Activated T-cell treated with anti-CD3 and anti-CD28 coated beads, Interleukin-2, amount 50 U/mL, for 72 hours (primary cell): ENCODE data around the gene SLC35D3. TPM values are rescaled to one million over a fixed set of nuclear protein-coding genes. Genes with fewer than 3 reads are reported as not detected.
A peak's percentile ranks its signal among the peaks of the same experiment; 100 is the strongest.
"Not testable (repeated sequence)": the region's sequence is repeated elsewhere in the genome, so short reads cannot be mapped to it uniquely, and the experiment has no call there.

Source experiments
- ATAC-seq, 2 donors: fragments of 150-1000 bp; cut with Tn5 transposase; replicated peaks in 1 of 2; 2 replicates each; pipeline ENCODE4 v1.10.0; 2021; ENCODE audit warnings: moderate library complexity in 2 of 2, mild to moderate bottlenecking in 1 of 2
- DNase-seq, 2 donors: peaks; one replicate each; pipeline ENCODE4 v3.0.0; 2021 to 2022; ENCODE audit warnings: mixed read lengths in 1 of 2
- H3K27ac Mint-ChIP-seq: one replicate; pipeline ENCODE4 v1.8.0; 2022; ENCODE audit warnings: mild to moderate bottlenecking, moderate library complexity, mixed read lengths
- H3K27me3 Mint-ChIP-seq: one replicate; pipeline ENCODE4 v1.8.0; 2022; ENCODE audit warnings: low read depth, mixed read lengths
- H3K36me3 Mint-ChIP-seq, 2 donors: one replicate each; pipeline ENCODE4 v1.8.0; 2022; ENCODE audit warnings: mixed read lengths in 2 of 2, mild to moderate bottlenecking in 1 of 2; ENCODE audit not compliant: insufficient read depth in 2 of 2
- H3K4me1 Mint-ChIP-seq: one replicate; pipeline ENCODE4 v1.8.0; 2022; ENCODE audit warnings: low read depth, mixed read lengths
- H3K4me3 Mint-ChIP-seq, 2 donors: one replicate each; pipeline ENCODE4 v1.8.0; 2022; ENCODE audit warnings: mild to moderate bottlenecking in 2 of 2, mixed read lengths in 2 of 2, moderate library complexity in 2 of 2
- H3K9me3 Mint-ChIP-seq, 2 donors: one replicate each; pipeline ENCODE4 v1.8.0; 2022; ENCODE audit warnings: mixed read lengths in 2 of 2
- total RNA-seq, 2 donors: library from RNA; stranded (reverse); gene quantifications; one replicate each; pipeline ENCODE4 v1.2.3, GENCODE V29; 2022

SLC35D3 gene
- total RNA-seq, 2 donors from 2014 or later, result not detected

- H3K27ac Mint-ChIP-seq, result no peak overlapping the region
- no peaks in the 10 kb centered on the region for H3K9me3 Mint-ChIP-seq
- no peak for DNase-seq
- H3K36me3 Mint-ChIP-seq, result peaks cover 0 to 4% of the 10 kb centered on the region in 2 donors
- H3K27me3 Mint-ChIP-seq, result no peaks in the 10 kb centered on the region
- no peak for ATAC-seq
- H3K4me3 Mint-ChIP-seq, result no peak overlapping the region
- peaks cover 6% of the 10 kb centered on the region for H3K4me1 Mint-ChIP-seq
These were observed 20.8 kb upstream of the SLC35D3 start for GRCh38 chr6:136901212-136901784.

- H3K4me3 Mint-ChIP-seq, H3K27ac Mint-ChIP-seq, H3K9me3 Mint-ChIP-seq, H3K27me3 Mint-ChIP-seq, ATAC-seq, DNase-seq, H3K36me3 Mint-ChIP-seq, H3K4me1 Mint-ChIP-seq: not testable (repeated sequence)
These were observed 17.6 kb upstream of the SLC35D3 start for GRCh38 chr6:136904477-136904876.

GRCh38 chr6:136914947-136915346 is 7.2 kb upstream of the SLC35D3 start:
- H3K4me1 Mint-ChIP-seq, result peaks cover 3% of the 10 kb centered on the region
- no peak for ATAC-seq
- no peak overlapping the region for H3K27ac Mint-ChIP-seq
- H3K27me3 Mint-ChIP-seq, result peaks cover 16% of the 10 kb centered on the region
- no peaks in the 10 kb centered on the region for H3K9me3 Mint-ChIP-seq
- DNase-seq, result no peak
- H3K4me3 Mint-ChIP-seq, result no peak overlapping the region
- H3K36me3 Mint-ChIP-seq, result peaks cover 1 to 2% of the 10 kb centered on the region in 2 donors

GRCh38 chr6:136918706-136919105 is 3.4 kb upstream of the SLC35D3 start:
- Mint-ChIP-seq H3K4me3 (no peak overlapping the region), H3K27ac (no peak overlapping the region), H3K36me3 (peaks cover 2 to 3% of the 10 kb centered on the region in 2 donors), H3K9me3 (no peaks in the 10 kb centered on the region), H3K4me1 (peaks cover 19% of the 10 kb centered on the region), H3K27me3 (peaks cover 32% of the 10 kb centered on the region)
- DNase-seq, result no peak
- no peak for ATAC-seq

DNA sequence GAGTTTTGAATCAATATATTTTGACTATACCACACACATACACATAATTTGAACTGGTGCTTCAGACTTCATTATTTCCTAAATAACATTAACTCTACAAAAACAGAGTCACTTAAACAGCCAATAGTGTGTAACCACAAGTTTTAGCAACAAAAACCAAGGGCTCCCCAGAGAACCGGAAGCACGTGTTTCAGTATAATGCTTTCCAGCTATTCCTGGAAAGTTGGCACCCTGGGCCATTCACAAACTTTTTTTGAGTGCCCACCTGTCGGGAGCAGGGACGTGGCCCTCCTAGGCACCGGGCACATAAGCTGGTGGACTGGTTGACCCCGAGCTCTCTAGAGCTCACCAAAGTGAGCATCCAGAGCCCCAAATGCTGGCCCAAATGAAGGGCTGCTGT is 1.9 kb upstream of the SLC35D3 start:
- peaks cover 43% of the 10 kb centered on the region for H3K27me3 Mint-ChIP-seq
- peaks cover 24% of the 10 kb centered on the region for H3K4me1 Mint-ChIP-seq
- no peaks in the 10 kb centered on the region for H3K9me3 Mint-ChIP-seq
- no peak for ATAC-seq
- DNase-seq, result no peak
- H3K27ac Mint-ChIP-seq, result no peak overlapping the region
- H3K4me3 Mint-ChIP-seq, result peak overlapping the region; percentile 88
- H3K36me3 Mint-ChIP-seq, result peaks cover 1 to 2% of the 10 kb centered on the region in 2 donors

DNA sequence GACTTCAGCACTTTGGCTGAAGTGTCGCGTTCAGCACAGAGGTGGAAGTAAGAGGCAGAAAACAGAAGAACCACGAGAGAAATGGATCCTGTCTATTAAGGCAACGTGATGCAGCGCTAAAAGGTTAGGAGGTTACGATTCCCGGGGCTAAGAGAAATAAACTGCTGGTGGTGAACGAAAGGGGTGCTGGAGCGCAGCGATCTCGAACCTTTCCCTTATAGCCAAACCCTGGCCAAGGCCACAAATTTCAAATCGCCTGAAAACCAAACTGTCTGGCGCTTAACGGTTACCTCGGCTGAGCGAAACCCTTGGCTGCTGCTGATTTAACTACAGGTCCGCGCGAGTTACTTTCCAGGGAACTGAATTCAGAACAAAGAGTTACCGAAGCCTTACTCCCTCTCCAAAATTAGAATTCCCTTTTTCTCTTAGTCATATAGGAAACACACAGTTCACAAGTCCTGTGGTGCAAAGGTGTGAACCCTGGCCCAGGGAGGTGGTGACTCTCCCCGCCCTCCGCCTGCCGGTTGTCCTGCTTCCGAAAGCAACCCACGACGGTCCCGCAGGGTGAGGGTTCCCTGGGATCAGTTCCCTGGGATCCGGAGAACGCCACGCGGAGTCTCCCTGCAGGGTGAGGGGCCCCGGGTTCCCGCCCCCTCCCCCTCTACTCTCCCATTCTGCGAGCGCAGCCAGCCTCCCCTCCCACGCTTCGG is 1.3 kb upstream of the SLC35D3 start:
- DNase-seq, result peak in 1 of 2 donors; percentile 19
- Mint-ChIP-seq H3K4me1 (peaks cover 24% of the 10 kb centered on the region), H3K9me3 (no peaks in the 10 kb centered on the region), H3K27me3 (peaks cover 48% of the 10 kb centered on the region), H3K27ac (peak overlapping the region; percentile 19), H3K4me3 (peak overlapping the region; percentile 88), H3K36me3 (peaks cover 1 to 2% of the 10 kb centered on the region in 2 donors)
- peak; percentile 23 to 33 for ATAC-seq

GRCh38 chr6:136921381-136921935 is 643 bp upstream of the SLC35D3 start:
- Mint-ChIP-seq H3K36me3 (peaks cover 1 to 2% of the 10 kb centered on the region in 2 donors), H3K4me3 (peak overlapping the region; percentile 88), H3K9me3 (no peaks in the 10 kb centered on the region), H3K4me1 (peaks cover 24% of the 10 kb centered on the region), H3K27ac (no peak overlapping the region), H3K27me3 (peaks cover 54% of the 10 kb centered on the region)
- DNase-seq, result peak in 1 of 2 donors; percentile 25
- ATAC-seq, result peak; percentile 41 to 63

GRCh38 chr6:136922685-136923006 is 545 bp downstream of the SLC35D3 start:
- Mint-ChIP-seq H3K4me1 (peaks cover 24% of the 10 kb centered on the region), H3K9me3 (no peaks in the 10 kb centered on the region), H3K27me3 (peaks cover 54% of the 10 kb centered on the region), H3K4me3 (peak overlapping the region; percentile 90 to 93), H3K36me3 (peaks cover 1 to 2% of the 10 kb centered on the region in 2 donors), H3K27ac (no peak overlapping the region)
- DNase-seq (peak; percentile 26 to 36), ATAC-seq (peak; percentile 37 to 46)

DNA sequence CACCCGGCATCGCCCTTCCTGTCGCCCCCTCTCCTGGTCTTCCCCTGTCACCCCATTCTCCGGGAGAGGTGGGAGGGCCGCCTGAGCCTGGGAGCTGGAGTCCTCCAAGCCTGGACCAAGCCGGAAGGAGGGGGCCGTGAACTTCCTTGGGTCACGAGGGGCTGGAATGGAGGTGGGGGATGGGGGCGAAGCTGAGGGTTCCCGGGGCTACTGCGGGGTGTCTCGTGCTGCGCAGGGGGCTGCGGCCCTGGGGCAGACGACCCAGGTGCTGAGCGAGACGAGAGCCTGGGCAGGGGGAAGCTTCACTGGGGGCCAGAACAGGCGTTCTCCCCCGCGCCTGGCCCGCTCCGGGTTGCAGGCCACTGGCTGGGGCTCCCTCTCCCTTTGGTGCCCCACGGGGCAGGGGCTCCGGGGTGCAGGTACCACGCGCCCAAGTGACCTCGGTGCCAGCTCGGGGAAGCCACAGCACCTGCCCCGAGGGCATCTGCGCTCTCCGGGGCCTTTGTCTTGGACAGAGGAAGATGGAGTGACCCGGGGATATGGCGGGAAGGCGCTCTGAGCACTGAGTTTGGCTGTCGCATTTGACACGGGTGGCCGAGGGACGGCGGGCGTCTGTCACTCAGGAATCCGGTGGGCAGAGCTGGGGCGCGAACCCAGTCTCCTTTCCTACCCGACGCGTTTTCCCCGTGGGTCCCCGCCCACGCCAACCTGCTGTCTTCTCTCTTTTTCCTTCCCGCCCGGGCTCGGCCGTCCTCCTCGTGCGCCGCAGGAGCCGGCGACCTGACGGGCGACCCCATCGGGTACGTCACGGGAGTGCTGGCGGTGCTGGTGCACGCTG is 1.2 kb downstream of the SLC35D3 start:
- ATAC-seq, result no peak
- H3K27ac Mint-ChIP-seq, result no peak overlapping the region
- H3K4me1 Mint-ChIP-seq, result peaks cover 24% of the 10 kb centered on the region
- no peaks in the 10 kb centered on the region for H3K9me3 Mint-ChIP-seq
- peaks cover 52% of the 10 kb centered on the region for H3K27me3 Mint-ChIP-seq
- peaks cover 1 to 2% of the 10 kb centered on the region in 2 donors for H3K36me3 Mint-ChIP-seq
- peak overlapping the region; percentile 64 to 76 for H3K4me3 Mint-ChIP-seq
- DNase-seq, result peak in 1 of 2 donors; percentile 22

- ATAC-seq (no peak), DNase-seq (no peak)
- Mint-ChIP-seq H3K36me3 (peaks cover 1 to 2% of the 10 kb centered on the region in 2 donors), H3K27ac (no peak overlapping the region), H3K9me3 (no peaks in the 10 kb centered on the region), H3K4me3 (peak overlapping the region; percentile 64 to 76), H3K27me3 (peaks cover 49% of the 10 kb centered on the region), H3K4me1 (peaks cover 24% of the 10 kb centered on the region)
These were observed 2.0 kb downstream of the SLC35D3 start for GRCh38 chr6:136923954-136924673.

- no peak for ATAC-seq
- peaks cover 6% of the 10 kb centered on the region for H3K4me1 Mint-ChIP-seq
- H3K27me3 Mint-ChIP-seq, result peaks cover 51% of the 10 kb centered on the region
These were observed 4.3 kb downstream of the SLC35D3 start for GRCh38 chr6:136926383-136926782.

DNA sequence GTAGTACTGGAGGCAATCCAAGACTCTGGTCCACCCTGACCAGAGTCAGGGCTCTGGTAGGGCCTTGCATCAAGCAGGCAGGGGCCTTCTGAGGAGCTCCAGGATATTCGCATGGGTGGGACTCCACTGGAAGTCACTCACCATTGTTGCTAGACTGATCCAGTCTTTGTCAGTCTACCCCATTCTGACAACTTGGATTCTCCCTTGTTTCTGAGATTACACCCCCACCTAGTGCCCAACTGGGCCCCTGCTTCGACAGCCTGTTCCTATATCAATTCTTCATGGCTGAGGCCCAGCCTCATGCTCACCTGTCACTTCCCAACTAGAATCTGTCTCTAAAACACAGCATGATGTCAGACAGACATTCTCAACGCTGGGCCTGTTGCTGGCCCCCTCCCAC is 5.2 kb downstream of the SLC35D3 start:
- Mint-ChIP-seq H3K4me1 (peaks cover 5% of the 10 kb centered on the region), H3K27ac (no peak overlapping the region), H3K4me3 (no peak overlapping the region), H3K9me3 (no peaks in the 10 kb centered on the region), H3K36me3 (peaks cover 1 to 2% of the 10 kb centered on the region in 2 donors), H3K27me3 (peaks cover 54% of the 10 kb centered on the region)
- ATAC-seq (peak; percentile 48 to 59), DNase-seq (peak; percentile 23 to 29)

More at GRCh38 chr6:136926383-136926782, 4.3 kb downstream of the SLC35D3 start:
- no peak overlapping the region for H3K4me3 Mint-ChIP-seq
- no peaks in the 10 kb centered on the region for H3K9me3 Mint-ChIP-seq
- no peak overlapping the region for H3K27ac Mint-ChIP-seq
- DNase-seq, result no peak
- peaks cover 1 to 2% of the 10 kb centered on the region in 2 donors for H3K36me3 Mint-ChIP-seq
